GM19397 (cell line): ENCODE data around the gene PLEKHG3.
"Not testable (repeated sequence)": the region's sequence is repeated elsewhere in the genome, so short reads cannot be mapped to it uniquely, and the experiment has no call there.

Source experiments
- ATAC-seq: cut with Tn5 transposase; IDR thresholded peaks from one replicate; pipeline ENCODE4 v1.9.1; 2021; ENCODE audit warnings: mild to moderate bottlenecking, moderate library complexity; ENCODE audit not compliant: unreplicated experiment

The PLEKHG3 gene

GRCh38 chr14:64686282-64686615, 18.0 kb upstream of the PLEKHG3 start:
- ATAC-seq = no peak

GRCh38 chr14:64688031-64688430, 16.2 kb upstream of the PLEKHG3 start:
- no peak for ATAC-seq

DNA sequence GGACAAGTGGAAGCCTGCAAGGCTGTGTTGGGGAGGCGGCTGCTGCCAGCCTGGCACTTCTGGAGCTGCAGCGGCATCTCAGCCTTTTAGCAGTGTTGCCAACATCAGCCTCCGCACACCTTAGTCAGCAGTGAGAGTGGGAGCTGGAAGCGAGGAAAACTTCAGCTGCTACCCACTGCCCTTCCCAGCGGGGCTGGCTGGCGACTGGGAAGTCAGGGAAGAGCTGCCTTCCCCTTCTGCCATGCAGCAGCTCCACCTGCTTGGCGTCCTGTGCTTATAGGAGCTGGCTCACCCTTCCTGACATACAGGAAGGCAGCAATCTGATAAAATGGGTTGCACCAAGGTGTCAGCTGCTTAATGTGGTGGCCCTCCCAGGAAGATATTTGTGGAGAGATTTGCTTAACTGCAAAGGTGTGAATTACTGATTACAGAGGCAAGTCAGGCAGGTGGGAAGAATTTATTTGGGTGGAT, 15.4 kb upstream of the PLEKHG3 start:
- ATAC-seq = no peak

DNA sequence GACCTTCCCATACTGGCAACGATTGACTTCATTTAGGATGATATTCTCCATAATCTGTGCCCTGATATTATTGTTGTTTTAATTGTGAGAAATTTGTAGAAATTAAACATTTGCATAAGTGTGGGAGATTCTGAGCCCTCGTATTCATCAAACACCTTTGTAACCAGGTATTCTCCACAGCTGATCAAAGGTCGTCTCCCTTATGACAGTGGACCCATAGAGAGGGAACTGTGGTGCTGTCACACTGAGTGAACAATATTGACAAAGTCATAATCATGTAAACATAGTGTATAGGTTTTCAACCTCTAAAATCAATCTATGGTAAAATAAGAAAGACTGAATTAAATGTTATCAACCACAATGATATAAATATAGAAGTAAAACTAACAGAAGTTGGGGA, 14.9 kb upstream of the PLEKHG3 start:
- ATAC-seq = no peak

DNA sequence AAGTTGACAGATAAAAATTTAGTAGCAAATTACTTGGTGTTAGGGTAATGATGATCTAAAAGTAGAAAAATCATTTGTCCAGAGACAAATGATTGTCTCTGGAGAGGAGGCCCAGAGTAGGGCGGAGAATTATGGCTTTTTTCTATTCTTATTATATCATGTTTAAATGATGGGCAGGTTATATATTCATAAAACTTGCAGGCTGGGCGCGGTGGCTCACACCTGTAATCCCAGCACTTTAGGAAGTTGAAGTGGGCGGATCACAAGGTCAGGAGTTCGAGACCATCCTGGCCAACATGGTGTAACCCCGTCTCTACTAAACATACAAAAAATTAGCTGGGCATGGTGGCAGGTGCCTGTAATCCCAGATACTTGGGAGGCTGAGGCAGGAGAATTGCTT, 13.6 kb upstream of the PLEKHG3 start:
- not testable (repeated sequence) for ATAC-seq

DNA sequence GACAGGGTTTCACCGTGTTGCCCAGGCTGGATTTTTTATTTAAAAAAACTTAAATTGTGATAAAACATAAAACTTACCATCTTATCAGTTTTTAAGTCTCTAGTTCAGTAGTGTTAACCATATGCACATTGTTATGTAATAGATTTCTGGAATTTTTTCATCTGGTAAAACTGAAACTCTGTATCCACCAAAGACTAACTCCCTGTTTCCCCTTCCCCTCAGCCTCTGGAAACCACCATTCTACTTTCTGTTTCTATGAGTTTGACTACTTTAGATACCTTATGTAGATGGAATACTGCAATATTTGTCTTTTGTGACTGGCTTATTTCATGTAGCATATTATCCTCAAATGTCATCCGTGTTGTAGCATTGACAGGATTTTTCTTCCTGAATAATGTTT, 12.8 kb upstream of the PLEKHG3 start:
- no peak for ATAC-seq

- ATAC-seq = no peak
Measured at GRCh38 chr14:64692189-64692985, 11.8 kb upstream of the PLEKHG3 start.

DNA sequence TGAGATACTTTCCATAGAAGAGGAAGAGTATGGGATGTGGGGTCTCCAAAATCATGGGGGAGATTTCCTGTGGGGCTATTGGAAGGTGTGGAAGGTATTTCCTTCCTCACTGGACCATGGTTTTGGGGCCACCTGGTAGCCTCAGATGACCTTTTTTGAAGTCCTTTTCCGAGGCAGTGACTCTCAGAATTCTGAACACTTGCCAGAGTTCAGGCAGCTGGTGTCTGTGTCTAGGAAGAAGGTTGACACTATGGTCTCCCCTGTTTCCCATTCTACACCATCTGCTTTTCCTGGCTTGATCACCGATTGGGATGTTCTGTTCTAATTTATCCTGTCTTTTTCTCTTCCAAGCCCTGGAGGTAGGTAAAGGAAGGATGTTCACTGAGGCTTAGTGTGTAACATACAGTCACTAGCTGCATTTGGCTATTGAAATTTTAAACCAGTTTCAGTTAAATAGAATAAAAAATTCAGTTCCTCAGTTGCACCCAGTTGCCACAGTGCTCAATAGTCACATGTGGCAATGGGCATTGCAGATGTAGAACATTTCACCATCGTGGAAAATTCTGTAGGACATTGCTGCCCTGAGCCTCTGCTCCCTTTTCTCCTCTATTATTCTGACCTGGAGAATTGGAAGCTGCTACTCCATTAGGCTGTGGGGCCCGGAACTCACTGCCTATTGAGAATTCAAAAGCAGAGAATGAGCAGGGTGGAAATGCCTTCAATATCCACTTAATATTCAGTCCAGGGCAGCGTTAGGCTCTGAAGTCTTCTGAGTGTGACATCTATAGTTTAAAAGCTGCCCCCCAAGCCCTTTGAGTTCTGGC, 11.0 kb upstream of the PLEKHG3 start:
- ATAC-seq = no peak

DNA sequence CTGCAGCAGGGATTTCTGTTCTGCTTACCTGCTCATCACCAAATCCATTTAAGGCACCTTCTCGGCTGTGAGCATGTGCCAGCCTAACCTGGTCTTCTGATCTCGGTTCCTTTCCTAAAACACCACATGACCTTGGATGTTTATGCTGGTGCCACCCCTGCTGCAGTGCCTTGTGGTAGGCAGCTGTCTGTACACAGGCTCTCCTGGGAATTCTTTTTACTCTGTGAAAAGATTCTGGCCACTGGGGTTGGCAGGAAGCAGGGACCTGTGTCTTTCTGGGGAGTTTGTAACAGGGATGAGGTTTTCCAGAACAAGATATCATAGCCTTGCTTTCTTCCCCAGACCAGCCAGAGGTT, 10.4 kb upstream of the PLEKHG3 start:
- ATAC-seq = no peak

- ATAC-seq = no peak
Measured at GRCh38 chr14:64695071-64695470, 9.2 kb upstream of the PLEKHG3 start.

- no peak for ATAC-seq
Measured at GRCh38 chr14:64696355-64696857, 7.8 kb upstream of the PLEKHG3 start.

- no peak for ATAC-seq
Measured at GRCh38 chr14:64698903-64699302, 5.3 kb upstream of the PLEKHG3 start.

DNA sequence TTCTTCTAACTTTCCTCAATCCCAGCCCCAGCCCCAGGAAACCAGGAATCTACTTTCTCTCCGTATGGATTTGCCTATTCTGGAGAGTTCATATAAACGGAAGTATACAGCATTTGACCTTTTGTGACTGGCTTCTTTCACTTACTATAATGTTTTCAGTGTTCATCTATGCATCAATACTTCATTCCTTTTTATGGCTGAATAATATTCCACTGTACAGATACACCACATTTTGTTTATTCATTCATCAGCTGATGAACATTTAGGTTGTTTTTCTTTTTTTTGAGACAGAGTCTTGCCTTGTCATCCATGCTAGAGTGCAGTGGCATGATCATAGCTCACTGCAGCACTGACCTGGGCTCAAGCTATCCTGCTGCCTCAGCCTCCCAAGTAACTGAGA, 3.9 kb upstream of the PLEKHG3 start:
- ATAC-seq = no peak

DNA sequence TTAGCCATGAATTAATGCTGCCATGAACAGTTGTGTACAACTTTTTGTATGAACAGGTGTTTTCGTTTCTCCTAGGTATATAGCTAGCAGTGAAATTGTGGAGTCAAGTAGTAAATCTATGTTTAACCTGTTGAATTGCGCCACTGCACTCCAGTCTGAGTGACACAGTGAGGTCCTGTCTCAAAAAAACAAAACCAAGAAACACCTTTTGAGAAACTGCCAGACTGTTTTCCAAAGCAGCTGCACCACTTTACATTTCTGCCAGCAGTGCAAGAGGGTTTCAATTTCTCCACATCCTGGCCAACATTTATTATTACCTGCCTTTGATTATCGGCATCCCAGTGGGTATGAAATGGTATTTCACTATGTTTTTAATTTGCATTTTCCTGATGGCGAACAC, 3.3 kb upstream of the PLEKHG3 start:
- no peak for ATAC-seq

DNA sequence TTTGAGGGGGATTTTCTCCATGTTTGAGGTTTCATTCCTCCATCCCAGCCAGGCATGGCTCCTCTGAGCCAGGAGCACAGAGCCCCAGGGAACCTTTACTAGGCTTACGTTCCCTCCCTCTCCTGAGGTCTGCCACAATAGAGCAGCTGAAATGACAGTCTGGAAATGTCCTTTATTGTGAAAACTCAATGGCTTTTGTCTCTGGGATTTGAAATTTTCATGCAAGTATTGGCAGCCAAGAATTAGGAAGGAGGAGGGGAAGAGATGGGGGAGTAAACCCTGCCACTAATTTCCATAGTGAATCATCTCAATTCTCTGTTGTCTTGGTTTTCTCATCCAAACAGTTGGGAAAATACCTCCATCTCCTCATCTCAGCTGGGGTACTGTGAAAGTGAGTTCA, 2.6 kb upstream of the PLEKHG3 start:
- ATAC-seq = no peak

GRCh38 chr14:64702493-64703394, 1.5 kb upstream of the PLEKHG3 start:
- ATAC-seq = no peak

DNA sequence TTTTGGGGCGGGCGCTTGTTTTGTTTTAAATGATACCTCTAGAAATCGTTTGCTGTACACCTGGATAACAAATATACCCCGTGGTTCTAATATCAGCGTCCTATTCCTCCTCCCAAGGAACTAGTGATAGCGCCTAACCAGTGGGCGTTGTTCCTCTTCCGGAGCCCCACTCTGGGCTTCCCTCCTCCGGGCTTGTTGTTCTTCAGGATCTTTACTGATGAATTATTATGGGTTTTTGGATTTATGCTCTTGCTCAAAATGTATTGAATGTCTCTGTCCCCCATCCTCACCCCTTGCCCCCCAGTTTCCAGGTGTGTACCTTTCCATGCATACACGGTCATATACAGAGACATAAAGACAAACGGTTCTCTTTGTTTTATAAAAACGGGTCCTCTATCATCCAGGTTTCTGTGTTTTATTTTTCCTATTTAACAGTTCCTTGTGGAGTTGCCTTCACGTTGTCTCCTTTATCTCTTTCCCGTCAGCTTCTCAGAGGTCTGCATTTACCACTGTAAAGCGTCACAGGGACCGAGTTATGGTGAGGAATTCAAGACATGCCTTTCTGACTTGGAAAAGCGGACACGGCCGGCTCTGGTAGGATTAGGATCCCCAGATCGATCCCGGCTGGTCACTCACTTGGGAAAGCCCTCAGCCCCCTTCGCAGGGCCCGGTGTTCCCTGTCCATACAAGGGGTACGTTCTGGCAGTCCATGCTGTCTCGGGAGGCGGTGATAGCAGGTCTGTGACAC, 655 bp upstream of the PLEKHG3 start:
- ATAC-seq = no peak

DNA sequence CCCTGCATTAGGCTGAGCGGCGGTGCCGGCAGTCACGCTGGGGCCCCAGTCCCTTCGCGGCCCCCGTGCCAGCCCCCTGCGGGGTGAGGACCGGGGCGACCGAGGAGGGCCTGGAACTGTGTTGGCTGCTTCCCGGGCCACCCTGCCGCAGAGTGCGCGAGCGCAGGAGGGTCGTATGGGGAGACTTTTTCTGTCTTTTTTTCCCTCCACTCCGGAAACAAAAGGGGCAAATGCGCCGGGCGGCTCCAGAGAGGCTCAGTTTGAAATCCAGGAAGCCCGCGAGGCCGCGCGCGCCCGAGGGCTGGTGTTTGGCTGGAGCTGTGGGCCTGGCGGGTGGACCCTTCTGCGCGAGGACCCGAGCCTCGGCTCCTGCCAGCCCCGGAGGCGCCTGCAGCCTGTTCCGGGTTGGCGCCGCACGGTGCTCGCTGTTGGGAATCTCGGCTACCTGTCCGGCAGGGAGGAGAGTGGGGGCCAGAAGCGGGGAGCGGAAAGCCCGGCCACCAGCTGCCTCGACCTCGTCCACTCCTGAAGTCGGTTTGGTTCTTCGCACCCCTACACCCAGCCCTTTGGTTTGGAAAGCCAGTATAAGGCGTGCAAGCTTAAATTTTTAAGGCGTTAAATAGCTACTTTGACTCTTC, 638 bp downstream of the PLEKHG3 start:
- ATAC-seq = no peak

GRCh38 chr14:64705381-64706118, 1.3 kb downstream of the PLEKHG3 start:
- no peak for ATAC-seq
